Mesothelial cell of epicardium (in vitro differentiated cells): ENCODE data around the gene PRDX3. TPM values are rescaled to one million over a fixed set of nuclear protein-coding genes. Genes with fewer than 3 reads are reported as not detected.
"Not testable (repeated sequence)": the region's sequence is repeated elsewhere in the genome, so short reads cannot be mapped to it uniquely, and the experiment has no call there.

ENCODE experiments used
- DNase-seq, 2 experiments: peaks; one replicate each; pipeline ENCODE4 v3.0.0; 2021; ENCODE audit warnings: low spot score in 2 of 2; ENCODE audit not compliant: unreplicated experiment in 2 of 2
- H3K27ac Mint-ChIP-seq: 2 replicates; pipeline ENCODE4 v1.8.0; 2021; ENCODE audit warnings: mixed read lengths
- H3K27me3 Mint-ChIP-seq: 2 replicates; pipeline ENCODE4 v1.8.0; 2021; ENCODE audit warnings: low read depth, mixed read lengths
- H3K36me3 Mint-ChIP-seq: 2 replicates; pipeline ENCODE4 v1.8.0; 2021; ENCODE audit warnings: mixed read lengths
- H3K4me1 Mint-ChIP-seq: 2 replicates; pipeline ENCODE4 v1.8.0; 2021; ENCODE audit warnings: mixed read lengths
- H3K4me3 Mint-ChIP-seq: 2 replicates; pipeline ENCODE4 v1.8.0; 2021; ENCODE audit warnings: mild to moderate bottlenecking, moderate library complexity, mixed read lengths
- H3K9me3 Mint-ChIP-seq: 2 replicates; pipeline ENCODE4 v1.8.0; 2021; ENCODE audit warnings: mixed read lengths
- total RNA-seq: library from RNA; stranded (reverse); gene quantifications from 3 replicates; pipeline ENCODE4 v1.2.1, GENCODE V29; 2021
- TF ChIP-seq, protein P1 (sequence below): fragments of 200-600 bp; sonication (generic); IDR thresholded peaks from one replicate; pipeline ENCODE4 v1.5.0; 2021; ENCODE audit warnings: antibody characterized with exemption; ENCODE audit not compliant: unreplicated experiment

PRDX3 gene
- total RNA-seq, 1 donor from 2014 or later: 85.7 TPM

DNA sequence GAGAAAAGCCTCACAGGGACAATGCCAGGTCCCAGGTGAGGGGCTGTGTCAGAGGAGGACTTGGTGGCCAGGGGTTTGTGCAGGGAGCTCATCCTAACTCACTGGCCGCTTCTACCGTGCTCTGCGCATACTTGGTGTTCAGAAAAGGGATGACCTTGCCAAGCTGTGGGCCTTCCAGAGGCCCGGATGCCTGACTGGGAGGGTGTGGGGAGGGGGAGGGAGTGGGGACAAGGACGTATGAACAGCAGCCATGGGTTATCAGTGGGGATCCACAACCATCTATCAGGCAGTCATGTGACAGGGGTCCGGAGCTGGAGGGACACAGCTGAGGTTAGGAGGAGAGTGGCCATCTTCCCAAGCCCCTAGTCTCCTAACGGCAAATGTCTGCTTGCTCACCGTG, 19.3 kb downstream of the PRDX3 start:
- no peaks in the 10 kb centered on the region for H3K9me3 Mint-ChIP-seq
- TF ChIP-seq, protein P1, sequence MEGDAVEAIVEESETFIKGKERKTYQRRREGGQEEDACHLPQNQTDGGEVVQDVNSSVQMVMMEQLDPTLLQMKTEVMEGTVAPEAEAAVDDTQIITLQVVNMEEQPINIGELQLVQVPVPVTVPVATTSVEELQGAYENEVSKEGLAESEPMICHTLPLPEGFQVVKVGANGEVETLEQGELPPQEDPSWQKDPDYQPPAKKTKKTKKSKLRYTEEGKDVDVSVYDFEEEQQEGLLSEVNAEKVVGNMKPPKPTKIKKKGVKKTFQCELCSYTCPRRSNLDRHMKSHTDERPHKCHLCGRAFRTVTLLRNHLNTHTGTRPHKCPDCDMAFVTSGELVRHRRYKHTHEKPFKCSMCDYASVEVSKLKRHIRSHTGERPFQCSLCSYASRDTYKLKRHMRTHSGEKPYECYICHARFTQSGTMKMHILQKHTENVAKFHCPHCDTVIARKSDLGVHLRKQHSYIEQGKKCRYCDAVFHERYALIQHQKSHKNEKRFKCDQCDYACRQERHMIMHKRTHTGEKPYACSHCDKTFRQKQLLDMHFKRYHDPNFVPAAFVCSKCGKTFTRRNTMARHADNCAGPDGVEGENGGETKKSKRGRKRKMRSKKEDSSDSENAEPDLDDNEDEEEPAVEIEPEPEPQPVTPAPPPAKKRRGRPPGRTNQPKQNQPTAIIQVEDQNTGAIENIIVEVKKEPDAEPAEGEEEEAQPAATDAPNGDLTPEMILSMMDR: no peak
- no peak overlapping the region for H3K27ac Mint-ChIP-seq
- no peak overlapping the region for H3K4me3 Mint-ChIP-seq
- no peaks in the 10 kb centered on the region for H3K27me3 Mint-ChIP-seq
- no peak for DNase-seq
- H3K4me1 Mint-ChIP-seq: peaks cover 14% of the 10 kb centered on the region
- H3K36me3 Mint-ChIP-seq: peaks cover 18% of the 10 kb centered on the region

DNA sequence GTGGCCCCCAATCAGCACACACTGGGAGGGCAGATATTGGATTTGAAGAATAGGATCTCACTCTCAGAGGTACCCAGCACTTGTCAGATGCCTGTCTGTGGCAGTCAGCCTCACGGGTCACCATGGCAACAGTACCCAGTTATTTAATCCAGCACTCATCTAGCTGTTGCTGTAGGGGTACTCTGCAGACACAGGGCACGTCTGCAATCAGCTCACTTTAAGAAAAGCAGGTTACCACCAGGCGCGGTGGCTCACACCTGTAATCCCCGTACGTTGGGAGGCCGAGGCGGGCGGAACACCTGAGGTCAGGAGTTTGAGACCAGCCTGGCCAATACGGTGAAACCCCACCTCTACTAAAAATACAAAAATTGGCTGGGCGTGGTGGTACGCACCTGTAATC, 25.0 kb downstream of the PRDX3 start:
- H3K4me3 Mint-ChIP-seq: no peak overlapping the region
- H3K36me3 Mint-ChIP-seq: peaks cover 39% of the 10 kb centered on the region
- H3K9me3 Mint-ChIP-seq: peaks cover 3% of the 10 kb centered on the region
- H3K4me1 Mint-ChIP-seq: no peaks in the 10 kb centered on the region
- DNase-seq: no peak
- H3K27ac Mint-ChIP-seq: no peak overlapping the region
- TF ChIP-seq, protein P1: no peak
- no peaks in the 10 kb centered on the region for H3K27me3 Mint-ChIP-seq

DNA sequence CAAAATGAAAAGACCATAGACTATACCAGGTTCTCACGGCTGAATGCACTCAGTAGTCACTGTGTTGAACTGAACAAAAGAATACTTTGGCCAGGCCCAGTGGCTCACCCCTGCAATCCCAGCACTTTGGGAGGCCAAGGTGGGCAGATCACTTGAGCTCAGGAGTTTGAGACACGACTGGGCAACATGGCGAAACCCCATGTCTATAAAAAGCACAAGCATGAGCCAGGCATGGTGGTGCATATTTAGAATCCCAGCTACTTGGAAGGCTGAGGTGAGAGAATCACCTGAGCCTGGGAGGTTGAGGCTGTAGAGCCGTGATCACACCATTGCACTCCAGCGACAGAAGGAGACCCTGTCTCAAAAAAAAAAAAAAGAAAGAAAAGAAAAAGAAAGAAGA, 25.6 kb downstream of the PRDX3 start:
- no peak for DNase-seq
- Mint-ChIP-seq H3K27ac (no peak overlapping the region), H3K36me3 (peaks cover 38% of the 10 kb centered on the region), H3K4me1 (no peaks in the 10 kb centered on the region), H3K27me3 (no peaks in the 10 kb centered on the region), H3K4me3 (no peak overlapping the region), H3K9me3 (peaks cover 3% of the 10 kb centered on the region)
- TF ChIP-seq, protein P1: no peak

DNA sequence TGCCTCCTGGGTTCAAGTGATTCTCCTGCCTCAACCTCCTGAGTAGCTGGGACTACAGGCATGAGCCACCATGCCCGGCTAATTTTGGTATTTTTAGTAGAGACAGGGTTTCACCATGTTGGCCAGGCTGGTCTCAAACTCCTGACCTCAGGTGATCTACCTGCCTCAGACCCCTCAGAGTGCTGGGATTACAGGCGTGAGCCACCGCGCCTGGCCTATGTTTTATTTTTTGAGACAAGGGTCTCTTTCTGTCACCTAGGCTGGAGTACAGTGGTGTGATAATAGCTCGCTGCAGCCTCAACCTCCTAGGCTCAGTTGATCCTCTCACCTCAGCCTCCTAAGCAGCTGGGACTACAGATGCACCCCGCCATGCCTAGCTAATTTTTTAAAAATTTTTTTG, 27.0 kb downstream of the PRDX3 start:
- H3K36me3 Mint-ChIP-seq: peaks cover 31% of the 10 kb centered on the region
- not testable (repeated sequence) for H3K4me3 Mint-ChIP-seq, DNase-seq, H3K27me3 Mint-ChIP-seq, H3K9me3 Mint-ChIP-seq, H3K27ac Mint-ChIP-seq, H3K4me1 Mint-ChIP-seq

DNA sequence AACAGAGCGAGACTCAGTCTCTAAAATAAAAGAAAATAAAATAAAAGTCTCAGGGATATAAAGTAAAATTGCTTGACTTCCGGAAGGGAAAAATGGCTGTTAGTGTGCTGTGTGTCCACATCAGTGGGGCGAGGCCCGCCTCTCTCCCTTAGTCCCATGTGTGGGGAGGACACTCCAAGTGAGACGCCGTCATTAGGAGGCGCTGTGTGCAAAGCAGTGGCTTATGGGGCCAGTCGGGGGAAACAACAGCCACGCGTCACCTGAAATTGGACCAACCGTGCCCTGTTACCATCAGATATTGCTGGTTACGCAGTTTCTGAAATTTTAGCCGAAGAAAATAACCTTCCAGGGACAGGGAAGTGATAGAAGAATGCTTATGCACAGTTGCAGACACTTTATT, 28.9 kb downstream of the PRDX3 start:
- Mint-ChIP-seq H3K4me3 (no peak overlapping the region), H3K27ac (no peak overlapping the region), H3K9me3 (peaks cover 3% of the 10 kb centered on the region), H3K27me3 (no peaks in the 10 kb centered on the region), H3K4me1 (no peaks in the 10 kb centered on the region), H3K36me3 (peaks cover 26% of the 10 kb centered on the region)
- TF ChIP-seq, protein P1: no peak
- DNase-seq: no peak

DNA sequence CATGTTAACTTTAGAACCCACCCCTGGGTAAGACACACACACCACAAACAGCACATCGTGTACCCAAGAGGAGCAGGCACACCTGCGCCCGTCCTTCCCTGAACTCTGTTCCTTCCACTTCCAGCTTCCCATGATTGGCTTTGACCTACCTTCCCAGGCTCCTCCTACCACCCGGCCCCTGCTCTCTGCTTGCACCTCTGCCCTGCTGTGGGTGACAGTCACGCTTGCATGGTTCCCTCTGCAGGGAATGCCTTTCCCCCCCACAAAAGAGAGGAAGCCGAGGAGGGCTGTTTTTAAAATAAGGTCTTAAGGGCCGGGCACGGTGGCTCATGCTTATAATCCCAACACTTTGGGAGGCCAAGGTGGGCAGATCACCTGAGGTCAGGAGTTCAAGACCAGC, 29.5 kb downstream of the PRDX3 start:
- Mint-ChIP-seq H3K36me3 (peaks cover 24% of the 10 kb centered on the region), H3K27ac (no peak overlapping the region), H3K4me3 (no peak overlapping the region), H3K27me3 (no peaks in the 10 kb centered on the region), H3K9me3 (peaks cover 3% of the 10 kb centered on the region), H3K4me1 (no peaks in the 10 kb centered on the region)
- TF ChIP-seq, protein P1: no peak
- no peak for DNase-seq
